HCT116 (cell line): Measurements from ENCODE around the gene TMEM232. TPM values are rescaled to one million over a fixed set of nuclear protein-coding genes. Genes with fewer than 3 reads are reported as not detected.

ENCODE experiments used
- ATAC-seq: fragments of 200-7000 bp; cut with Tn5 transposase; 2 replicates; pipeline ENCODE4 v1.9.1; 2020; ENCODE audit warnings: mild to moderate bottlenecking, moderate library complexity
- BruUV-seq: library from RNA; stranded (reverse); fragments of 400-500 nt; replicated peaks from 2 replicates; lab custom pipeline; 2021; lab: Mats Ljungman, UMichigan
- CTCF ChIA-PET: fragments of 300-600 bp; sonication (Branson Sonifier 250); formaldehyde crosslinking; loops from one replicate; lab custom pipeline; 2021; ENCODE audit warnings: antibody characterized with exemption; lab: Charles Lee
- POLR2A ChIA-PET: fragments of 300-600, 350-600 bp; sonication (Branson Sonifier 250); formaldehyde crosslinking; loops from one replicate; lab custom pipeline; 2021; ENCODE audit warnings: antibody characterized with exemption; lab: Charles Lee
- RAD21 ChIA-PET, 2 experiments: fragments of 300-600 bp; sonication (Branson Sonifier 250); formaldehyde crosslinking; loops; one replicate each; lab custom pipeline; 2023; ENCODE audit warnings: low total read pairs in 2 of 2; ENCODE audit not compliant: uncharacterized antibody in 2 of 2, unreplicated experiment in 2 of 2, low non-redundant PET in 1 of 2; lab: Charles Lee
- DNase-seq: peaks from one replicate; pipeline ENCODE4 v3.0.0-alpha.2; 2010; ENCODE audit warnings: low read depth, low spot score
- H2AFZ ChIP-seq: fragments of 200-600 bp; shearing (Covaris generic), sonication (generic); 2 replicates; pipeline ENCODE4 v1.6.1; 2017; ENCODE audit warnings: low read depth, mixed run types, mixed read lengths, antibody characterized with exemption, low read length; ENCODE audit not compliant: poor library complexity, severe bottlenecking
- H3K27ac ChIP-seq: 2 replicates; pipeline ENCODE4 v1.5.1; 2012; ENCODE audit warnings: low read depth, low read length
- H3K27me3 ChIP-seq: fragments of 200-600 bp; sonication (generic); 2 replicates; pipeline ENCODE4 v1.6.1; 2016; ENCODE audit warnings: mixed run types, low read length, mixed read lengths; ENCODE audit not compliant: insufficient read depth
- H3K36me3 ChIP-seq, 2 experiments: fragments of 200-500 bp in 1 of 2; fragments of 200-600 bp in 1 of 2; sonication (Bioruptor generic) in 1 of 2; sonication (generic) in 1 of 2; 2 replicates each; pipeline versions ENCODE4 v1.5.1 to v1.6.1; 2014 to 2016; ENCODE audit warnings: low read length in 2 of 2, inconsistent platforms in 1 of 2, mixed read lengths in 1 of 2, mixed run types in 1 of 2; ENCODE audit not compliant: insufficient read depth in 2 of 2, control insufficient read depth in 1 of 2
- H3K4me1 ChIP-seq, 2 experiments: fragments of 200-600 bp in 1 of 2; sonication (generic) in 1 of 2; 2 replicates each; pipeline versions ENCODE4 v1.5.1 to v1.6.1; 2012 to 2017; ENCODE audit warnings: low read length in 2 of 2, inconsistent platforms in 1 of 2, mild to moderate bottlenecking in 1 of 2, mixed read lengths in 1 of 2, mixed run types in 1 of 2, moderate library complexity in 1 of 2; ENCODE audit not compliant: insufficient read depth in 2 of 2, control insufficient read depth in 1 of 2
- H3K4me2 ChIP-seq: fragments of 200-600 bp; sonication (generic); 2 replicates; pipeline ENCODE4 v1.6.1; 2017; ENCODE audit warnings: mixed run types, low read length, mixed read lengths
- H3K4me3 ChIP-seq, 2 experiments: fragments of 200-600 bp in 1 of 2; sonication (generic) in 1 of 2; replicated peaks in 1 of 2; 2 replicates each; pipeline ENCODE4 v1.5.1; 2011 to 2016; ENCODE audit warnings: low read length in 2 of 2, control low read depth in 1 of 2, low read depth in 1 of 2, mild to moderate bottlenecking in 1 of 2, mixed read lengths in 1 of 2, mixed run types in 1 of 2
- H3K79me2 ChIP-seq: fragments of 200-600 bp; sonication (generic); 2 replicates; pipeline ENCODE4 v1.6.1; 2017; ENCODE audit warnings: mild to moderate bottlenecking, mixed run types, low read length, moderate library complexity, mixed read lengths; ENCODE audit not compliant: insufficient read depth
- H3K9ac ChIP-seq: fragments of 200-600 bp; sonication (generic); 2 replicates; pipeline ENCODE4 v1.6.1; 2016; ENCODE audit warnings: low read length, mixed read lengths
- H3K9me2 ChIP-seq: fragments of 200-600 bp; sonication (generic), shearing (Covaris generic); 2 replicates; pipeline ENCODE4 v1.6.1; 2017; ENCODE audit warnings: mixed run types, mild to moderate bottlenecking, moderate library complexity; ENCODE audit not compliant: insufficient read depth
- H3K9me3 ChIP-seq, 2 experiments: fragments of 200-500 bp in 1 of 2; fragments of 200-600 bp in 1 of 2; sonication (Bioruptor generic) in 1 of 2; sonication (generic) in 1 of 2; 2 replicates each; pipeline ENCODE4 v1.6.1; 2014 to 2017; ENCODE audit warnings: low read length in 2 of 2, mixed read lengths in 2 of 2, inconsistent platforms in 1 of 2, low read depth in 1 of 2, mild to moderate bottlenecking in 1 of 2, mixed run types in 1 of 2, moderate library complexity in 1 of 2; ENCODE audit not compliant: control insufficient read depth in 1 of 2, insufficient read depth in 1 of 2
- H4K20me1 ChIP-seq: fragments of 200-600 bp; sonication (generic), shearing (Covaris generic); 2 replicates; pipeline ENCODE4 v1.6.1; 2017; ENCODE audit warnings: mixed run types, mild to moderate bottlenecking, moderate library complexity; ENCODE audit not compliant: insufficient read depth
- ELF1 ChIP-seq: IDR thresholded peaks from 2 replicates; pipeline ENCODE4 v1.6.1; 2012; ENCODE audit warnings: low read depth, borderline replicate concordance
- EZH2 ChIP-seq: fragments of 200-600 bp; sonication (generic); IDR thresholded peaks from 2 replicates; pipeline ENCODE4 v1.6.1; 2017; ENCODE audit warnings: antibody characterized with exemption, mixed run types
- EZH2phosphoT487 ChIP-seq: fragments of 200-600 bp; IDR thresholded peaks from 2 replicates; pipeline ENCODE4 v1.6.1; 2018; ENCODE audit warnings: antibody characterized with exemption, borderline replicate concordance
- FOSL1 ChIP-seq: IDR thresholded peaks from 2 replicates; pipeline ENCODE4 v1.6.1; 2012; ENCODE audit warnings: low read depth
- JUND ChIP-seq: IDR thresholded peaks from 2 replicates; pipeline ENCODE4 v1.6.1; 2012
- RAD21 ChIP-seq: IDR thresholded peaks from 2 replicates; pipeline ENCODE4 v1.6.1; 2012; ENCODE audit warnings: low read depth, mild to moderate bottlenecking
- SIN3A ChIP-seq: IDR thresholded peaks from 2 replicates; pipeline ENCODE4 v1.6.1; 2012; ENCODE audit warnings: low read depth
- SRF ChIP-seq: IDR thresholded peaks from 2 replicates; pipeline ENCODE4 v1.6.1; 2012; ENCODE audit warnings: low read depth
- ZNF274 ChIP-seq: fragments of 200-500 bp; sonication (Bioruptor generic); IDR thresholded peaks from 2 replicates; pipeline ENCODE4 v1.6.1; 2014; ENCODE audit warnings: mild to moderate bottlenecking, low read depth, low read length, inconsistent platforms
- intact Hi-C: fragments of 100-400 bp; cut with micrococcal nuclease; formaldehyde crosslinking; loops from 2 replicates; pipeline ENCODE4 v1.10.0; 2022
- total RNA-seq: library from RNA; stranded (reverse); gene quantifications from one replicate; pipeline ENCODE4 v1.2.1, GENCODE V29; 2021; ENCODE audit not compliant: unreplicated experiment
- TF ChIP-seq, protein P1 (sequence below): IDR thresholded peaks from 2 replicates; pipeline ENCODE4 v1.6.1; 2011; ENCODE audit warnings: mild to moderate bottlenecking, low read length, moderate library complexity; ENCODE audit not compliant: insufficient replicate concordance; ENCODE audit errors: extremely low read depth
- TF ChIP-seq, protein P2 (sequence below): IDR thresholded peaks from 2 replicates; pipeline ENCODE4 v1.6.1; 2012

Gene TMEM232
- total RNA-seq, 1 experiment from 2014 or later, result 1.2 TPM

DNA sequence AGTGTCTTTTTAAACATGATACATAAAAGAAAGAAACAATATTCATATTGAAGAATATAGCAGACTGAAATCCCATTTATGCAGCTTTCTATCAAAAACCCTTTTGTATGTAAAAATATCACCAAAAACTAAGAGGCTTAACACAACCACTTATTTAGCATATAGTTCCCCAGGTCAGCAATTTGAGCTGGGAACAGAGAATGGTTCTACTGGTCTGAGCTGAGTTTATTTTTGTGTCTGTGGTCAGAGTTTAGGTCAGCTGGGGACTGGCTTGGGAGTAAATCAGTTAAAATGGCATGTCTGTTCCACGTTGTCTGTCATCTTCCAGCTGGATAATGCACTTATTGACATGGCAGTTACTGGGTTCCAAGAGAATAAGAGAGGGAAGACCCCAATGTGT, 165.0 kb downstream of the TMEM232 start:
- Histone ChIP-seq H3K9me3 (no peaks in the 10 kb centered on the region), H3K79me2 (no peaks in the 10 kb centered on the region), H4K20me1 (no peaks in the 10 kb centered on the region), H3K9me2 (no peaks in the 10 kb centered on the region), H3K36me3 (no peaks in the 10 kb centered on the region), H3K4me2 (no peak overlapping the region), H3K9ac (no peak overlapping the region), H3K27me3 (no peaks in the 10 kb centered on the region), H3K4me1 (no peaks in the 10 kb centered on the region), H2AFZ (no peak overlapping the region), H3K27ac (no peak overlapping the region), H3K4me3 (no peak overlapping the region)
- TF ChIP-seq JUND (no peak), SRF (no peak), ZNF274 (no peak), EZH2phosphoT487 (no peak), SIN3A (no peak)
- TF ChIP-seq, protein P1, sequence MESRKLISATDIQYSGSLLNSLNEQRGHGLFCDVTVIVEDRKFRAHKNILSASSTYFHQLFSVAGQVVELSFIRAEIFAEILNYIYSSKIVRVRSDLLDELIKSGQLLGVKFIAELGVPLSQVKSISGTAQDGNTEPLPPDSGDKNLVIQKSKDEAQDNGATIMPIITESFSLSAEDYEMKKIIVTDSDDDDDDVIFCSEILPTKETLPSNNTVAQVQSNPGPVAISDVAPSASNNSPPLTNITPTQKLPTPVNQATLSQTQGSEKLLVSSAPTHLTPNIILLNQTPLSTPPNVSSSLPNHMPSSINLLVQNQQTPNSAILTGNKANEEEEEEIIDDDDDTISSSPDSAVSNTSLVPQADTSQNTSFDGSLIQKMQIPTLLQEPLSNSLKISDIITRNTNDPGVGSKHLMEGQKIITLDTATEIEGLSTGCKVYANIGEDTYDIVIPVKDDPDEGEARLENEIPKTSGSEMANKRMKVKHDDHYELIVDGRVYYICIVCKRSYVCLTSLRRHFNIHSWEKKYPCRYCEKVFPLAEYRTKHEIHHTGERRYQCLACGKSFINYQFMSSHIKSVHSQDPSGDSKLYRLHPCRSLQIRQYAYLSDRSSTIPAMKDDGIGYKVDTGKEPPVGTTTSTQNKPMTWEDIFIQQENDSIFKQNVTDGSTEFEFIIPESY, result no peak
- ChIA-PET POLR2A (no interaction called here), CTCF (no interaction called here), RAD21 (no interaction called here)
- intact Hi-C loops, result no loop called here
- DNase-seq, result no peak
- no peak for ATAC-seq
- BruUV-seq, result no TSS peak

DNA sequence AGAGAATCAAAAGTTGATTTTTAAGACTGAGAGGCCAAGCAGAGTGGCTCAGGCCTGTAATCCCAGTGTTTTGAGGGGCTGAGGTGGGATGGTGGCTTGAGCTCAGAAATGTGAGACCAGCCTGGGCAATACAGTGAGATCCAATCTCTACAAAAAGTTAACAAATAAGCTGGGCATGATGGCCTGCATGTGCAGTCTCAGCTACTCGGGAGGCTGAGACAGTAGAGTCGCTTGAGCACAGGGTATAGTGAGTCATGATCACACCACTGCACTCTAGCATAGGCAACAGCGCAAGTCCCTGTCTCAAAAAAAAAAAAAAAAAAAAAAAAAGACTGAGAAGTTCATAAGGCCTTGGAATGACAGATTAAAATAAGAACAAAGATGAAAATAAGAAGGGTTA, 177.2 kb downstream of the TMEM232 start:
- intact Hi-C loops, result no loop called here
- ChIA-PET CTCF (no interaction called here), POLR2A (no interaction called here), RAD21 (no interaction called here)
- H3K9me3 ChIP-seq, result no peaks in the 10 kb centered on the region
- H3K4me2 ChIP-seq, result no peak overlapping the region
- H3K27me3 ChIP-seq, result no peaks in the 10 kb centered on the region
- no peaks in the 10 kb centered on the region for H3K36me3 ChIP-seq
- ATAC-seq, result no peak
- H3K4me1 ChIP-seq, result no peaks in the 10 kb centered on the region
- no peak overlapping the region for H3K9ac ChIP-seq
- no peak overlapping the region for H3K4me3 ChIP-seq
- no peak for DNase-seq
- no peak overlapping the region for H2AFZ ChIP-seq
- BruUV-seq, result no TSS peak
- no peaks in the 10 kb centered on the region for H4K20me1 ChIP-seq
- H3K79me2 ChIP-seq, result no peaks in the 10 kb centered on the region
- no peaks in the 10 kb centered on the region for H3K9me2 ChIP-seq
- no peak for TF ChIP-seq EZH2
- no peak for TF ChIP-seq FOSL1
- TF ChIP-seq, protein P2, sequence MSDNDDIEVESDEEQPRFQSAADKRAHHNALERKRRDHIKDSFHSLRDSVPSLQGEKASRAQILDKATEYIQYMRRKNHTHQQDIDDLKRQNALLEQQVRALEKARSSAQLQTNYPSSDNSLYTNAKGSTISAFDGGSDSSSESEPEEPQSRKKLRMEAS, result no peak
- TF ChIP-seq, protein P1, result no peak
- no peak for TF ChIP-seq RAD21
- TF ChIP-seq ELF1, result no peak
- no peak overlapping the region for H3K27ac ChIP-seq
